Caco-2 (cell line): ENCODE data around the gene CSPG5. TPM values are rescaled to one million over a fixed set of nuclear protein-coding genes. Genes with fewer than 3 reads are reported as not detected.

Experiments used
- BruUV-seq: library from RNA; stranded (reverse); fragments of 400-500 nt; replicated peaks from 2 replicates; lab custom pipeline; 2021; lab: Mats Ljungman, UMichigan
- CTCF ChIA-PET: fragments of 300-600 bp; sonication (Branson Sonifier 250); formaldehyde crosslinking; loops from one replicate; lab custom pipeline; 2022; ENCODE audit warnings: antibody characterized with exemption; lab: Charles Lee
- POLR2A ChIA-PET: fragments of 300-600 bp; sonication (Branson Sonifier 250); formaldehyde crosslinking; loops from one replicate; lab custom pipeline; 2022; ENCODE audit warnings: antibody characterized with exemption; lab: Charles Lee
- DNase-seq, 2 experiments: peaks; one replicate each; pipeline versions ENCODE4 v3.0.0 to v3.0.0-alpha.2; 2020 to 2022
- H3K27me3 ChIP-seq: replicated peaks from 2 replicates; pipeline ENCODE4 v1.6.0; 2011; ENCODE audit warnings: low read length; ENCODE audit not compliant: control insufficient read depth, insufficient read depth
- H3K36me3 ChIP-seq: 2 replicates; pipeline ENCODE4 v1.5.1; 2011; ENCODE audit warnings: low read length; ENCODE audit not compliant: control insufficient read depth, insufficient read depth
- H3K4me1 ChIP-seq: fragments of 250-450 bp; sonication (Bioruptor Pico); 2 replicates; pipeline ENCODE4 v1.5.1; 2020; ENCODE audit warnings: mild to moderate bottlenecking
- H3K4me3 ChIP-seq: 2 replicates; pipeline ENCODE4 v1.5.1; 2011; ENCODE audit warnings: low read depth, mild to moderate bottlenecking, control low read depth, low read length
- H3K9me3 ChIP-seq: fragments of 250-450 bp; sonication (Bioruptor Pico); 2 replicates; pipeline ENCODE4 v1.5.1; 2020; ENCODE audit warnings: mild to moderate bottlenecking, moderate library complexity
- H3K27ac Mint-ChIP-seq: one replicate; pipeline ENCODE4 v1.8.0; 2022; ENCODE audit warnings: mixed read lengths; ENCODE audit not compliant: unreplicated experiment
- H3K27me3 Mint-ChIP-seq: one replicate; pipeline ENCODE4 v1.8.0; 2022; ENCODE audit warnings: mixed read lengths; ENCODE audit not compliant: insufficient read depth, unreplicated experiment
- H3K36me3 Mint-ChIP-seq: one replicate; pipeline ENCODE4 v1.8.0; 2022; ENCODE audit warnings: mild to moderate bottlenecking, mixed read lengths; ENCODE audit not compliant: insufficient read depth, unreplicated experiment
- H3K4me1 Mint-ChIP-seq: one replicate; pipeline ENCODE4 v1.8.0; 2022; ENCODE audit warnings: low read depth, mixed read lengths; ENCODE audit not compliant: unreplicated experiment
- H3K4me3 Mint-ChIP-seq: one replicate; pipeline ENCODE4 v1.8.0; 2022; ENCODE audit warnings: mild to moderate bottlenecking, moderate library complexity, mixed read lengths; ENCODE audit not compliant: unreplicated experiment
- H3K9me3 Mint-ChIP-seq: one replicate; pipeline ENCODE4 v1.8.0; 2022; ENCODE audit warnings: mixed read lengths; ENCODE audit not compliant: unreplicated experiment
- CTCF ChIP-seq, 2 experiments: fragments of 200-600 bp in 1 of 2; IDR thresholded peaks; 1 replicate in 1 of 2; 2 replicates in 1 of 2; pipeline versions ENCODE4 v1.5.1 to v1.8.0; 2011 to 2022; ENCODE audit warnings: antibody characterized with exemption in 1 of 2, control low read depth in 1 of 2, inconsistent platforms in 1 of 2, low read depth in 1 of 2, low read length in 1 of 2, mild to moderate bottlenecking in 1 of 2, moderate library complexity in 1 of 2; ENCODE audit not compliant: insufficient read depth in 1 of 2, severe bottlenecking in 1 of 2, unreplicated experiment in 1 of 2
- intact Hi-C: fragments of 100-400 bp; cut with micrococcal nuclease; formaldehyde crosslinking; loops from one replicate; pipeline ENCODE4 v1.10.0; 2022; ENCODE audit not compliant: unreplicated experiment
- total RNA-seq: library from RNA; stranded (reverse); gene quantifications from 2 replicates; pipeline ENCODE4 v1.2.3, GENCODE V29; 2022

Gene CSPG5
- total RNA-seq, 1 experiment from 2014 or later: 0.77 TPM

GRCh38 chr3:47581422-47581821 lies 2.8 kb upstream of the CSPG5 start:
- H3K27ac Mint-ChIP-seq: no peak overlapping the region
- no peaks in the 10 kb centered on the region for H3K4me1 Mint-ChIP-seq
- no peaks in the 10 kb centered on the region for H3K9me3 Mint-ChIP-seq
- H3K4me3 Mint-ChIP-seq: no peak overlapping the region
- Histone ChIP-seq H3K36me3 (no peaks in the 10 kb centered on the region), H3K4me3 (no peak overlapping the region), H3K4me1 (no peaks in the 10 kb centered on the region), H3K9me3 (no peaks in the 10 kb centered on the region), H3K27me3 (peaks cover 2% of the 10 kb centered on the region)
- peaks cover 5% of the 10 kb centered on the region for H3K27me3 Mint-ChIP-seq
- intact Hi-C loops: loop anchor here (5.0 kb wide), 1 partner anchor 59 kb away; no protein-coding TSS in a partner anchor
- H3K36me3 Mint-ChIP-seq: peaks cover 50% of the 10 kb centered on the region
- ChIA-PET CTCF (no interaction called here), POLR2A (no interaction called here)
- no TSS peak for BruUV-seq
- TF ChIP-seq CTCF (IDR thresholded peaks at IDR 0.05; ENCODE audit: insufficient read depth in 1 of 2, low read depth in 1 of 2, low read length in 1 of 2, severe bottlenecking in 1 of 2, unreplicated experiment in 1 of 2): no peak
- DNase-seq: no peak

- Histone ChIP-seq H3K4me1 (no peaks in the 10 kb centered on the region), H3K4me3 (no peak overlapping the region), H3K36me3 (no peaks in the 10 kb centered on the region), H3K27me3 (peaks cover 2% of the 10 kb centered on the region), H3K9me3 (no peaks in the 10 kb centered on the region)
- no peaks in the 10 kb centered on the region for H3K9me3 Mint-ChIP-seq
- no TSS peak for BruUV-seq
- H3K36me3 Mint-ChIP-seq: peaks cover 40% of the 10 kb centered on the region
- DNase-seq: no peak
- ChIA-PET POLR2A (no interaction called here), CTCF (no interaction called here)
- TF ChIP-seq CTCF (IDR thresholded peaks at IDR 0.05; ENCODE audit: insufficient read depth in 1 of 2, low read depth in 1 of 2, low read length in 1 of 2, severe bottlenecking in 1 of 2, unreplicated experiment in 1 of 2): no peak
- H3K27me3 Mint-ChIP-seq: peaks cover 5% of the 10 kb centered on the region
- H3K4me1 Mint-ChIP-seq: no peaks in the 10 kb centered on the region
- peak overlapping the region; percentile 42 for H3K4me3 Mint-ChIP-seq
- intact Hi-C loops: loop anchor here (5.0 kb wide), 1 partner anchor 58 kb away; no protein-coding TSS in a partner anchor
- no peak overlapping the region for H3K27ac Mint-ChIP-seq
Measured at GRCh38 chr3:47580481-47580880, 1.8 kb upstream of the CSPG5 start.

- Mint-ChIP-seq H3K27me3 (peaks cover 5% of the 10 kb centered on the region), H3K4me1 (no peaks in the 10 kb centered on the region), H3K4me3 (peak overlapping the region; percentile 42), H3K36me3 (peaks cover 35% of the 10 kb centered on the region), H3K9me3 (no peaks in the 10 kb centered on the region), H3K27ac (no peak overlapping the region)
- Histone ChIP-seq H3K27me3 (peaks cover 2% of the 10 kb centered on the region), H3K36me3 (no peaks in the 10 kb centered on the region), H3K9me3 (no peaks in the 10 kb centered on the region), H3K4me1 (no peaks in the 10 kb centered on the region), H3K4me3 (no peak overlapping the region)
- DNase-seq: no peak
- POLR2A ChIA-PET: no interaction called here
- no peak for TF ChIP-seq CTCF (IDR thresholded peaks at IDR 0.05; ENCODE audit: insufficient read depth in 1 of 2, low read depth in 1 of 2, low read length in 1 of 2, severe bottlenecking in 1 of 2, unreplicated experiment in 1 of 2)
- CTCF ChIA-PET: no interaction called here
- intact Hi-C loops: loop anchor here (5.0 kb wide), 1 partner anchor 58 kb away; no protein-coding TSS in a partner anchor
- no TSS peak for BruUV-seq
Measured at GRCh38 chr3:47579875-47580274, 1.2 kb upstream of the CSPG5 start.
